Ovary (tissue), 3 donors: ENCODE data around the gene TRIO.

ENCODE experiments used
- EP300 ChIP-seq: sonication (generic); formaldehyde crosslinking; IDR thresholded peaks from one replicate; pipeline ENCODE4 v1.6.1; 2017; ENCODE audit warnings: antibody characterized with exemption
- POLR2A ChIP-seq: fragments of 450-650 bp; IDR thresholded peaks from one replicate; pipeline ENCODE4 v1.6.1; 2017; ENCODE audit warnings: antibody characterized with exemption, mild to moderate bottlenecking, moderate library complexity
- TF ChIP-seq, protein P1 (sequence below), 3 donors: fragments of 450-650 bp in 2 of 3; fragments of 200-600 bp in 1 of 3; IDR thresholded peaks; one replicate each; pipeline versions ENCODE4 v1.5.1 to v1.8.0; 2016 to 2022; ENCODE audit warnings: antibody characterized with exemption in 3 of 3, mild to moderate bottlenecking in 1 of 3
- donor health status: DM: no; HTN: no; CAD: no.

- TF ChIP-seq, protein P1, sequence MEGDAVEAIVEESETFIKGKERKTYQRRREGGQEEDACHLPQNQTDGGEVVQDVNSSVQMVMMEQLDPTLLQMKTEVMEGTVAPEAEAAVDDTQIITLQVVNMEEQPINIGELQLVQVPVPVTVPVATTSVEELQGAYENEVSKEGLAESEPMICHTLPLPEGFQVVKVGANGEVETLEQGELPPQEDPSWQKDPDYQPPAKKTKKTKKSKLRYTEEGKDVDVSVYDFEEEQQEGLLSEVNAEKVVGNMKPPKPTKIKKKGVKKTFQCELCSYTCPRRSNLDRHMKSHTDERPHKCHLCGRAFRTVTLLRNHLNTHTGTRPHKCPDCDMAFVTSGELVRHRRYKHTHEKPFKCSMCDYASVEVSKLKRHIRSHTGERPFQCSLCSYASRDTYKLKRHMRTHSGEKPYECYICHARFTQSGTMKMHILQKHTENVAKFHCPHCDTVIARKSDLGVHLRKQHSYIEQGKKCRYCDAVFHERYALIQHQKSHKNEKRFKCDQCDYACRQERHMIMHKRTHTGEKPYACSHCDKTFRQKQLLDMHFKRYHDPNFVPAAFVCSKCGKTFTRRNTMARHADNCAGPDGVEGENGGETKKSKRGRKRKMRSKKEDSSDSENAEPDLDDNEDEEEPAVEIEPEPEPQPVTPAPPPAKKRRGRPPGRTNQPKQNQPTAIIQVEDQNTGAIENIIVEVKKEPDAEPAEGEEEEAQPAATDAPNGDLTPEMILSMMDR (IDR thresholded peaks at IDR 0.05) = no peak
- TF ChIP-seq EP300 (no peak), POLR2A (no peak)
These were observed 261.6 kb downstream of the TRIO start for GRCh38 chr5:14404780-14405179.
